Measurements from ENCODE around the gene BCL2L12.

GRCh38 chr19:49631610-49632192, 34.0 kb upstream of the BCL2L12 start:
- TF ChIP-seq CTCF (IDR thresholded peaks at IDR 0.05) (no peak), EP300 (IDR thresholded peaks at IDR 0.05) (no peak), POLR2AphosphoS5 (IDR thresholded peaks at IDR 0.05) (no peak)

Measured in suprapubic skin (tissue), 4 donors.